Body of pancreas (tissue), 4 donors: ENCODE measurements around the gene SMAP1.

ENCODE experiments used
- CTCF ChIP-seq, 7 experiments: fragments of 450-650 bp in 4 of 7; fragments of 200-600 bp in 3 of 7; sonication (generic) in 3 of 7; IDR thresholded peaks; one replicate each; pipeline ENCODE4 v1.5.1; 2016 to 2019; ENCODE audit warnings: antibody characterized with exemption in 7 of 7
- POLR2A ChIP-seq, 3 donors: fragments of 450-650 bp; IDR thresholded peaks; one replicate each; pipeline ENCODE4 v1.6.1; 2016; ENCODE audit warnings: antibody characterized with exemption in 3 of 3, mild to moderate bottlenecking in 2 of 3

GRCh38 chr6:70823651-70824050 lies 156.0 kb downstream of the SMAP1 start:
- no peak for TF ChIP-seq POLR2A (IDR thresholded peaks at IDR 0.05)
- no peak for TF ChIP-seq CTCF (IDR thresholded peaks at IDR 0.05)
